ENCODE results near the gene RAB13.
"Not testable (repeated sequence)": the region's sequence is repeated elsewhere in the genome, so short reads cannot be mapped to it uniquely, and the experiment has no call there.

The RAB13 gene

DNA sequence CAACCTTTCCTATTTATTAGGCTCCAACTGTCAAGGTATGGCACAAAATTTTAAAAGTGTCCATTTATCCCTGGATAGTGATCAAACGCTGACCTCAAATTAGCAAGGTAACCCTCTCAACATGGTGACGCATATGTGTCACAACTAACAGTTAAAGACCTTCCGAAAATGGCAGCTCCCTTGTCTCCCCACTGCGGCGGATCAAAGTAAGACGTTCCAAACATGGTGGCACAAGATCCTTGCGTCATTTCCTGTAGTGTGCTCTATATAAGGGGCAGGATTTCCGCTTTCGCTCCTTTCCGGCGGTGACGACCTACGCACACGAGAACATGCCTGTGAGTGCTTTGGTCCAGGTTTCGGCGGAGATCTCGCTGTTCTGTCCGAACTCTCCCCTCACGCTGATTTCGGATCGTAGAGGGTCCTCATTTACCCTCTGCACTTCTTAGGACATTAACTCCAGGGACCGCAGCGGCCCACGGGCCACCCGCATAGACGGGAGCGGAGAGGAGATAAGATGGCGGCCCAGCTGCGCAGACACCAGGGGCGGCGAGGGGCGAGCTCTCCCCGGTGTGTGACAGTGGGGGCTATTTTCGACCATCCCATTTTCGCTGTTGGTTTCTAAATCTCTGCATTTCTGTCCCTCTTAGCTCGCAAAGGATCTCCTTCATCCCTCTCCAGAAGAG is 4.5 kb upstream of the RAB13 start, which contains the start of gene RPS27:
TSS of gene RPS27 (plus strand) at position 295 of the 683 bp plus-strand sequence. CDS start at position 330, 35 bp downstream.
- TF ChIP-seq CTCF (IDR thresholded peaks at IDR 0.05; ENCODE audit: low read length, missing control alignments): no peak
- peak within 1 kb of the TSS; percentile 84 for H3K4me3 ChIP-seq (replicated peaks; ENCODE audit: low read depth, low read length)
- peak; percentile 99 for DNase-seq (ENCODE audit: low read depth)

GRCh38 chr1:153987621-153988020 is 1.5 kb upstream of the RAB13 start:
- DNase-seq (ENCODE audit: low read depth): no peak
- no peak overlapping the region for H3K4me3 ChIP-seq (replicated peaks; ENCODE audit: low read depth, low read length)
- no peak for TF ChIP-seq CTCF (IDR thresholded peaks at IDR 0.05; ENCODE audit: low read length, missing control alignments)

GRCh38 chr1:153985341-153985912 is 712 bp downstream of the RAB13 start:
- no peak for TF ChIP-seq CTCF (IDR thresholded peaks at IDR 0.05; ENCODE audit: low read length, missing control alignments)
- peak overlapping the region; percentile 70 for H3K4me3 ChIP-seq (replicated peaks; ENCODE audit: low read depth, low read length)
- peak; percentile 84 for DNase-seq (ENCODE audit: low read depth)

DNA sequence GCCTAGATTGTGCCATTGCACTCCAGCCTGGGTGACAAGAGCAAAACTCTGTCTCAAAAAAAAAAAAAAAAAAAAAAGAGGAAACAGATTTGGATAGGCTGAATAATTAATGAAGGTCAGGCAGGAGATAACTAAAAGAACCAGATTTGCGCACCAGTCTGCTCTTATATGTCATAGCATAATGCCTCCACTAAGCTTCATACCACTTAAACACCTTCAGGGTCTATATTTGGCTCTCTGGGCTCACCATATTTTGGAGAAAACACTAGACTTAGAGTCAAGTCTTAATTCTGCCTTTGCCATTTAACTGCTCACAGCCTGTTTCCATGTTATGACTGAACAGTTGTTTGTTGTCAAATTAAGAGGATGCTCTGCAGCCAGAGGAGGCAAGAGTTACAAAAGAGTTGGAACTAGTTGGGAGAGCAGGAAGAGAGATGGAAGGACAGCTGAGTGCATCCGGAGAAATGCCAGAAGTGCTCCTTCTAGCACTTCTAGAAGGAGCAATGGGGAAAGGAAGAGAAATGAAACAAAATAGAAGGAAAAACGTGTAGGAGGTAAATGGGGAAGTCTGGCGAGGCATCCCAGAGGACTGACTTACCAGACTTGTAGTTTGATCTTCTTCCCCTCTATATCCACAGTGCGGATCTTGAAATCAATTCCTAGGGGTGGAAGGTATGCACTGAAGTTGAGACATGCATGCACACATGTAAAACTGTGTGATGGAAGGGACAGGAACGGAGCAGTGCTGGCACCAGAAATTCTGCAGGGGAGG is 1.8 kb downstream of the RAB13 start:
- peak overlapping the region; percentile 70 for H3K4me3 ChIP-seq (replicated peaks; ENCODE audit: low read depth, low read length)
- TF ChIP-seq CTCF (IDR thresholded peaks at IDR 0.05; ENCODE audit: low read length, missing control alignments): no peak
- peak; percentile 26 for DNase-seq (ENCODE audit: low read depth)

DNA sequence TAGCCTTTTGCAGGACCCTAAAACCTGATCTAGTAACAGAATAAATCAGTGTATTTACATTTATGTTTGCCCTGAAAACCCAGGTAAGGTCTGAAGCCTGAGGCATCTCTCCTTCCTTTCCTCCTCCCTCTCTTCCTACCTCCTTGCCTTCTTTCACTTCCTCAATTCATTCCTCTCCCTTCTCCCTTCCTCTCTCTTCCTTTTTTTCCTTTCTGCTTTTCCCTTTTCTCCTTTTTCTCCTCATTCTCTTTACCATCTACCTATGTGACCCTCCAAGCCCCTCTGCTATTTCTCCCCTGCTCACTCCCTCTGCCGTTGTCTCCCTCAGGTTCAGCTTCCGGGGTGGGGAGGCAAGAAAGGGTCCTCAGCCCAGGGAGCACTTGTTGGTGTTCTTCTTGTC is 4.4 kb downstream of the RAB13 start:
- H3K4me3 ChIP-seq (replicated peaks; ENCODE audit: low read depth, low read length); DNase-seq (ENCODE audit: low read depth): not testable (repeated sequence)

DNA sequence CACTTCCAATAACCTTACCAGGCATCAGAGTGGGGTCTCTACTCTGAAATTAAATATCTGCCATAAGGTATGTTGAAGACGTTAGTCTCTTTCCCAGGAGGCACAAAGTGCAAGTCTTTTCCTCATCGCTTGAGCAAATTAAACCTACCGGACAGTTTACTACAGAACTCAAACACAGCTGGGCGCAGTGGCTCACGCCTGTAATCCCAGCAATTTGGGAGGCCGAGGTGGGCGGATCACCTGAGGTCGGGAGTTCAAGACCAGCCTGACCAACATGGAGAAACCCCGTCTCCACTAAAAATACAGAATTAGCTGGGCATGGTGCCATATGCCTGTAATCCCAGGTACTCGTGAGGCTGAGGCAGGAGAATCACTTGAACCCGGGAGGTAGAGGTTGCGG is 7.0 kb downstream of the RAB13 start:
- not testable (repeated sequence) for H3K4me3 ChIP-seq (replicated peaks; ENCODE audit: low read depth, low read length); DNase-seq (ENCODE audit: low read depth)

DNA sequence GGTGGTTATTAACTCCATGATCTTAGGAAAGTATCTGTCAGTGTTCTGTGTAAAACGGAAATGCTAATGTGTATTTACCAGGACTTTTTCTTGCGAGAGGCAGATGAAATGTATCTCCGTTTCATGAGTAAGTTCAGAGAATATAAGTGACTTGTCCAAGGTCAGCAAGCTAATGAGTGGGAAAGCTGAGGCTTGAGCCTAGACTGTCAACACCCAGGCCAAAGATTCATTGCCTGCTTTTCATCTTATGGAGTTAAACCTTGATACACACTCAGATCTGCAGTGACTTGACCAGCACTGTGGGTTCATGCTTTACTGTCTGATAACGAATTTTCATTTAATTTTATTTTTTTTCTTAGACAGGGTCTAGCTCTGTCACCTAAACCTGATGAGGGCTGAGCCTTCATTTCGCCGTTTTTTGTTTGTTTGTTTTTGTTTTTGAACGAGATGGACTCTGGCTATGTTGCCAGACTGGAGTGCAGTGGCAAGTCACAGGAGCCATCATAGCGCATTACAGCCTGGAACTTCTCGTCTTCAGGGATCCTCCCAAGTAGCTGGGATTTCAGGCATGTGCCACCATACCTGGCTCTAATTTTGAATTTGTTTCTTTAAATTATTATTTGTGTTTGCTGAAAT is 7.7 kb downstream of the RAB13 start:
- TF ChIP-seq CTCF (IDR thresholded peaks at IDR 0.05; ENCODE audit: low read length, missing control alignments): no peak
- DNase-seq (ENCODE audit: low read depth): no peak
- H3K4me3 ChIP-seq (replicated peaks; ENCODE audit: low read depth, low read length): peak overlapping the region; percentile 94

All from fibroblast of pulmonary artery (primary cell).